CD4-positive, alpha-beta T cell treated with Interleukin-4 for 1 hour (primary cell): ENCODE measurements around the gene CBFA2T3.

Experiments
- DNase-seq, 2 donors: peaks; one replicate each; pipeline ENCODE4 v3.0.0-alpha.2; 2020 to 2022

The CBFA2T3 gene

DNA sequence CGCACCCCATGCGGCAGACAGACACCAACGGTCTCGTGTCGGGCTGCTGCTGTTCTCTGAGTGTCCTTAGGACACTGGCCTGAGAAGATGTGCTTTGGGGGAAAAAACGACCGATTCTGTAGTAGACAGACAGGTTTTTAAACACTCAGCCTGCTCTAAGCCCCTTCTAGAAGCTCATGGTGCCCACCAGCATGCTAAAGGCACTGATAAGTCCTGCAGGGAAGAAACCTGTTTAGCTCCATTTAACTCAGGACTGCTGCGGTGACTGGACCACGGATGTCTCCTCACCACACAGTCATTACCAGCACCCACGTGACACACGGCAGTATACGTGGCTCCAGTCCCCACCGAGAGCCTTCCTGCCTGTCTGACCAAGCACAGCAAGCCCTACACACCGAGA, 146.2 kb downstream of the CBFA2T3 start:
- no peak for DNase-seq

DNA sequence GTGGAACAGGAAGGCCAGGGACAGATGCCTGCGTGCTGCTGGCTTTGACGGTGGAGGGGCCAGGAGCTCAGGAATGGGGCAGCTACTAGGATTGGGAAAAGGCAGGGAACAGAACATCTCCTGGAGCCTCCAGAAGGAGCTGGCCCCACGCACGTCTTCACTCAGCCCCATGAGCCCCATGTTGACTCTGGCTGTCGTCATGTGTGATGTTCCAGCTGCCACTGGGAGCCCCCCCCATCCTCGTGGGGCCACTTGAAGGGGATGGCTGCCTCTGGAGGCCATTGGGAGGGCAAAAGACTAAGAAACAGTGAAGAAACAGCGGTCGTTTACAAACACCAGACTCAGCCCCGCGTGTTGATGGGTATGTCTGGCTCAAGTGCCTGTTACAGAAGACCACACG, 146.7 kb downstream of the CBFA2T3 start:
- no peak for DNase-seq

DNA sequence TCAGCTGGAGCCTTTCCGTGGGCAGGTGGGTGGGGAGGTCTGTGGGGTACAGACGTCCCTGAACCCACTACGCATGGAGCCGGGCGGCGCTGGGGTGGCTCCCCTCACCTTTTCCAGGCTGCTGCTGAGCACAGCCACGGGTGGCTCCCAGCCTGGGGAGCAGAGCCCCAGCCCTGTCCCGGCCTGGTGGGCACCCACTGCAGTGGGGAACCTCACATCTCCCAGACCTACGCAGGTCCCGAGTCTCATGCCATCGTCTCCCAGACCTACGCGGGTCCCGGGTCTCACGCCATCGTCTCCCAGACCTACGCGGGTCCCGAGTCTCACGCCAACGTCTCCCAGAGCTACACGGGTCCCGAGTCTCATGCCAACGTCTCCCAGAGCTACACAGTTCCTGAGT, 148.3 kb downstream of the CBFA2T3 start:
- no peak for DNase-seq

DNA sequence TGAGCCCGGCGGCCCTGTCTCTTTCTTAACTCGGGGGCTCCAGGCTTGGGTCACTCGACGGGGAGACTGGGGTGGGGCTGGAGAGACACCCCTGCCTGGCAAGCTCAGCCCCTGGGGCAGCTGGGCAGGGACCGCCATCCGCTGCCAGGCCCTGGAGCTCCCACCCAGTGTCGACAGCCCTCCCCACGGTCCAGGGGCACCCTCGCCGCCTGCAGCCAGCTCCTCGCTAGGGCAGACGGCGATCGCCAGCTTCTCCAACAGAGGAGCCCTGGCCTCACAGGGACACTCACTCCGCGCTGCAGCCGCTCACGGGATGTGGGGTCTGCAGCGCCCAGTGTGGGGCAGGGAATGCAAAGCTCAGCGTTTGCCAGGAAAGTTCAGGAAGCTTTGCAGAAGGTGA, 149.3 kb downstream of the CBFA2T3 start:
- DNase-seq = no peak

DNA sequence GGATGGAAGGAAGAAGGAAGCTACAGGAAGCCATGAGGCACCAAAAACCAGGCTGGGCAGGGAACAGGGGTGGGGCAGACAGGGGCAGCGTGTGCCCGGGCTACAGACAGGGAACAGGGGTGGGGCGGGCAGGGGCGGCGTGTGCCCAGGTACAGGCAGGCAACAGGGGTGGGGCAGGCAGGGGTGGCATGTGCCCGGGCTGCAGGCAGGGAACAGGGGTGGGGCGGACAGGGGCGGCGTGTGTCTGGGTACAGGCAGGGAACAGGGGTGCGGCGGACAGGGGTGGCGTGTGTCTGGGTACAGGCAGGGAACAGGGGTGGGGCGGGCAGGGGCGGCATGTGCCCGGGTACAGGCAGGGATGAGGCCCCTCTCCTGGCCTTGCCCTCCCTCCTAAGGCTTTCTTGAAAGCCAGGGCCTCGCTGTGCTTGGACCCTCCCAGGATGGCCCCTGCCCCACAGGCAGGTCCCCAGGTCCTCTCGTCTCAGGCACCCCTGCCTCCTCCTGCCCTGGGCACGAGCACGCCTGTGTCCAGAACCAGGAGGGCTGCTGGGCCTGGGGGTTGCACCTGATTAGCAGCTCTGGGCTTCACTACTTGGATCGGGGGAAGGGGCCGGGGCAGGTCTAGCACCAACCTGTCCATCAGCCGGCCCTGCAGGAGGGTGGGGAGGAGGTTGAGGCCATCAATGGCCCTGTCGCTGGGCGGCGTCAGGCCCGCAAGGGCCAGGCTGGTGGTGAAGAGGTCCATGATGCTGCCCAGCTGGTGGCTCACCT, 150.8 kb downstream of the CBFA2T3 start:
- no peak for DNase-seq

DNA sequence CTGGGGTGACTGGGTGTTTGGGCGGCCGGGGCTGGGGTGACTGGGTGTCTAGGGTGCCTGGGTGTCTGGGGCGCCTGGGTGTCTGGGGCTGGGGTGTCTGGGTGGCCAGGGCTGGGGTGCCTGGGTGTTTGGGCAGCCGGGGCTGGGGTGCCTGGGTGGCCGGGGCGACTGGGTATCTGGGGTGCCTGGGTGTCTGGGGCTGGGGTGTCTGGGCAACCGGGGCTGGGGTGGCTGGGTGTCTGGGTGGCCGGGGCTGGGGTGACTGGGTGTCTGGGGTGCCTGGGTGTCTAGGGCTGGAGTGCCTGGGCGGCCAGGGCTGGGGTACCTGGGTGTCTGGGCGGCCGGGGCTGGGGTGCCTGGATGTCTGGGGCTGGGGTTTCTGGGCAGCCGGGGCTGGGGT, 151.9 kb downstream of the CBFA2T3 start:
- DNase-seq = no peak
